Natural killer cell treated with Interleukin-12 subunit alpha and Interleukin-12 subunit beta and Interleukin-15 and Interleukin-18, amount 100 ng/mL, for 72 hours (primary cell): ENCODE data around the gene SFI1. TPM values are rescaled to one million over a fixed set of nuclear protein-coding genes. Genes with fewer than 3 reads are reported as not detected.
"Not testable (repeated sequence)": the region's sequence is repeated elsewhere in the genome, so short reads cannot be mapped to it uniquely, and the experiment has no call there.

Experiments used
- ATAC-seq, 2 donors: fragments of 150-1000 bp; cut with Tn5 transposase in 1 of 2; sonication (Bioruptor Pico), chemical (Tn5 transposase) in 1 of 2; 2 replicates each; pipeline ENCODE4 v1.10.0; 2021
- DNase-seq: peaks from one replicate; pipeline ENCODE4 v3.0.0; 2022; ENCODE audit warnings: low spot score
- H3K27ac Mint-ChIP-seq, 2 donors: 1 replicate in 1 of 2; 2 replicates in 1 of 2; pipeline ENCODE4 v1.8.0; 2022; ENCODE audit warnings: mixed read lengths in 2 of 2, mild to moderate bottlenecking in 1 of 2, moderate library complexity in 1 of 2
- H3K27me3 Mint-ChIP-seq, 2 donors: 1 replicate in 1 of 2; 2 replicates in 1 of 2; pipeline ENCODE4 v1.8.0; 2022; ENCODE audit warnings: mixed read lengths in 2 of 2
- H3K36me3 Mint-ChIP-seq: one replicate; pipeline ENCODE4 v1.8.0; 2022; ENCODE audit warnings: mixed read lengths
- H3K4me1 Mint-ChIP-seq, 2 donors: 1 replicate in 1 of 2; 2 replicates in 1 of 2; pipeline ENCODE4 v1.8.0; 2022; ENCODE audit warnings: low read depth in 2 of 2, mixed read lengths in 2 of 2, mild to moderate bottlenecking in 1 of 2
- H3K4me3 Mint-ChIP-seq: one replicate; pipeline ENCODE4 v1.8.0; 2022; ENCODE audit warnings: mixed read lengths
- H3K9me3 Mint-ChIP-seq: 2 replicates; pipeline ENCODE4 v1.8.0; 2022; ENCODE audit warnings: mixed read lengths
- total RNA-seq, 2 donors: library from RNA; stranded (reverse); gene quantifications; one replicate each; pipeline ENCODE4 v1.2.3, GENCODE V29; 2022

The SFI1 gene
- total RNA-seq, 2 donors from 2014 or later, result 213 to 332 TPM

GRCh38 chr22:31503211-31503964 is 7.1 kb downstream of the SFI1 start:
- Mint-ChIP-seq H3K27ac (peak overlapping the region; percentile 71 to 86), H3K36me3 (peaks cover 5% of the 10 kb centered on the region), H3K27me3 (no peaks in the 10 kb centered on the region), H3K4me3 (no peak overlapping the region), H3K4me1 (peaks cover 28 to 33% of the 10 kb centered on the region in 2 donors), H3K9me3 (no peaks in the 10 kb centered on the region)
- ATAC-seq, result no peak
- DNase-seq, result no peak

GRCh38 chr22:31504282-31504681 is 7.9 kb downstream of the SFI1 start:
- Mint-ChIP-seq H3K4me1 (peaks cover 28 to 41% of the 10 kb centered on the region in 2 donors), H3K9me3 (no peaks in the 10 kb centered on the region), H3K27me3 (no peaks in the 10 kb centered on the region), H3K27ac (peak overlapping the region; percentile 71 to 86), H3K36me3 (peaks cover 14% of the 10 kb centered on the region), H3K4me3 (peak overlapping the region; percentile 19)
- ATAC-seq (peak in 1 of 2 donors; percentile 78), DNase-seq (no peak)

- H3K9me3 Mint-ChIP-seq, DNase-seq, H3K4me3 Mint-ChIP-seq, ATAC-seq, H3K27me3 Mint-ChIP-seq: not testable (repeated sequence)
- Mint-ChIP-seq H3K36me3 (peaks cover 20% of the 10 kb centered on the region), H3K27ac (peak overlapping the region in 1 of 2 donors; percentile 43), H3K4me1 (peaks cover 28 to 37% of the 10 kb centered on the region in 2 donors)
Observed at GRCh38 chr22:31507517-31507916, 11.2 kb downstream of the SFI1 start.

GRCh38 chr22:31508536-31508935 is 12.2 kb downstream of the SFI1 start:
- Mint-ChIP-seq H3K36me3 (peaks cover 20% of the 10 kb centered on the region), H3K4me3 (no peak overlapping the region), H3K27ac (peak overlapping the region; percentile 37 to 40), H3K9me3 (no peaks in the 10 kb centered on the region), H3K4me1 (peaks cover 21 to 37% of the 10 kb centered on the region in 2 donors), H3K27me3 (no peaks in the 10 kb centered on the region)
- DNase-seq (no peak), ATAC-seq (no peak)

- peaks cover 17 to 30% of the 10 kb centered on the region in 2 donors for H3K4me1 Mint-ChIP-seq
Observed at GRCh38 chr22:31509061-31509762, 12.9 kb downstream of the SFI1 start.

GRCh38 chr22:31520051-31520450 is 23.7 kb downstream of the SFI1 start:
- peak overlapping the region; percentile 53 for H3K4me3 Mint-ChIP-seq
- ATAC-seq (peak; percentile 66), DNase-seq (no peak)
- peaks cover 28 to 29% of the 10 kb centered on the region in 2 donors for H3K4me1 Mint-ChIP-seq
- H3K27ac Mint-ChIP-seq, result peak overlapping the region; percentile 68 to 87
- H3K36me3 Mint-ChIP-seq, result peaks cover 14% of the 10 kb centered on the region
- H3K9me3 Mint-ChIP-seq, result no peaks in the 10 kb centered on the region
- no peaks in the 10 kb centered on the region for H3K27me3 Mint-ChIP-seq

More at GRCh38 chr22:31509061-31509762, 12.9 kb downstream of the SFI1 start:
- no peak for DNase-seq
- Mint-ChIP-seq H3K27me3 (no peaks in the 10 kb centered on the region), H3K36me3 (peaks cover 21% of the 10 kb centered on the region), H3K27ac (peak overlapping the region in 1 of 2 donors; percentile 40), H3K4me3 (no peak overlapping the region), H3K9me3 (no peaks in the 10 kb centered on the region)
- no peak for ATAC-seq

GRCh38 chr22:31524132-31524531 is 27.8 kb downstream of the SFI1 start:
- H3K9me3 Mint-ChIP-seq, DNase-seq, H3K27me3 Mint-ChIP-seq: not testable (repeated sequence)
- Mint-ChIP-seq H3K36me3 (peaks cover 23% of the 10 kb centered on the region), H3K27ac (peak overlapping the region; percentile 85 to 98), H3K4me1 (peaks cover 44 to 48% of the 10 kb centered on the region in 2 donors), H3K4me3 (peak overlapping the region; percentile 58)
- ATAC-seq, result peak; percentile 65 to 72

- Mint-ChIP-seq H3K36me3 (peaks cover 33% of the 10 kb centered on the region), H3K4me3 (peak overlapping the region; percentile 60), H3K4me1 (peaks cover 50 to 53% of the 10 kb centered on the region in 2 donors), H3K27me3 (no peaks in the 10 kb centered on the region), H3K9me3 (no peaks in the 10 kb centered on the region), H3K27ac (peak overlapping the region; percentile 85 to 98)
- ATAC-seq (peak; percentile 83 to 87), DNase-seq (peak; percentile 64)
Observed at GRCh38 chr22:31526270-31526669, 29.9 kb downstream of the SFI1 start.

- Mint-ChIP-seq H3K27ac (peak overlapping the region; percentile 62 to 92), H3K4me1 (peaks cover 50 to 62% of the 10 kb centered on the region in 2 donors), H3K36me3 (peaks cover 41% of the 10 kb centered on the region), H3K9me3 (no peaks in the 10 kb centered on the region), H3K4me3 (no peak overlapping the region), H3K27me3 (no peaks in the 10 kb centered on the region)
- no peak for DNase-seq
- no peak for ATAC-seq
Observed at GRCh38 chr22:31530823-31531195, 34.5 kb downstream of the SFI1 start.

- Mint-ChIP-seq H3K27ac (peak overlapping the region; percentile 74 to 92), H3K27me3 (no peaks in the 10 kb centered on the region), H3K9me3 (no peaks in the 10 kb centered on the region), H3K4me3 (peak overlapping the region; percentile 24), H3K4me1 (peaks cover 48 to 60% of the 10 kb centered on the region in 2 donors), H3K36me3 (peaks cover 35% of the 10 kb centered on the region)
- no peak for DNase-seq
- ATAC-seq, result no peak
Observed at GRCh38 chr22:31532060-31532459, 35.7 kb downstream of the SFI1 start.

GRCh38 chr22:31533374-31533773 is 37.0 kb downstream of the SFI1 start:
- H3K27ac Mint-ChIP-seq, result peak overlapping the region; percentile 74 to 92
- ATAC-seq (no peak), DNase-seq (no peak)
- H3K4me3 Mint-ChIP-seq, result peak overlapping the region; percentile 15
- H3K36me3 Mint-ChIP-seq, result peaks cover 35% of the 10 kb centered on the region
- peaks cover 52 to 67% of the 10 kb centered on the region in 2 donors for H3K4me1 Mint-ChIP-seq
- H3K9me3 Mint-ChIP-seq, result no peaks in the 10 kb centered on the region
- H3K27me3 Mint-ChIP-seq, result no peaks in the 10 kb centered on the region

GRCh38 chr22:31537019-31537535 is 40.7 kb downstream of the SFI1 start:
- DNase-seq, result peak; percentile 82
- ATAC-seq, result peak; percentile 90
- peaks cover 44 to 58% of the 10 kb centered on the region in 2 donors for H3K4me1 Mint-ChIP-seq
- H3K9me3 Mint-ChIP-seq, result no peaks in the 10 kb centered on the region
- H3K27me3 Mint-ChIP-seq, result no peaks in the 10 kb centered on the region
- H3K4me3 Mint-ChIP-seq, result peak overlapping the region; percentile 44
- peaks cover 30% of the 10 kb centered on the region for H3K36me3 Mint-ChIP-seq
- peak overlapping the region; percentile 91 to 92 for H3K27ac Mint-ChIP-seq

- Mint-ChIP-seq H3K36me3 (peaks cover 23% of the 10 kb centered on the region), H3K27me3 (no peaks in the 10 kb centered on the region), H3K4me3 (peak overlapping the region; percentile 87), H3K9me3 (no peaks in the 10 kb centered on the region), H3K27ac (peak overlapping the region; percentile 91 to 92), H3K4me1 (peaks cover 31 to 42% of the 10 kb centered on the region in 2 donors)
- DNase-seq (peak; percentile 73), ATAC-seq (peak; percentile 83 to 84)
Observed at GRCh38 chr22:31538815-31539214, 42.5 kb downstream of the SFI1 start.

- Mint-ChIP-seq H3K27ac (peak overlapping the region in 1 of 2 donors; percentile 92), H3K4me1 (peaks cover 27 to 33% of the 10 kb centered on the region in 2 donors), H3K36me3 (peaks cover 13% of the 10 kb centered on the region)
- not testable (repeated sequence) for H3K27me3 Mint-ChIP-seq, H3K9me3 Mint-ChIP-seq, H3K4me3 Mint-ChIP-seq, ATAC-seq, DNase-seq
Observed at GRCh38 chr22:31540166-31540565, 43.8 kb downstream of the SFI1 start.
